GM21515 (cell line): ENCODE data around the gene TSPYL4.

Source experiments
- ATAC-seq: cut with Tn5 transposase; IDR thresholded peaks from one replicate; pipeline ENCODE4 v1.9.1; 2021; ENCODE audit not compliant: unreplicated experiment

The TSPYL4 gene

GRCh38 chr6:116229287-116229913 lies 24.5 kb downstream of the TSPYL4 start:
- no peak for ATAC-seq

- ATAC-seq, result no peak
These were observed 30.5 kb downstream of the TSPYL4 start for GRCh38 chr6:116223355-116223754.

GRCh38 chr6:116221911-116222310 lies 32.0 kb downstream of the TSPYL4 start:
- no peak for ATAC-seq

DNA sequence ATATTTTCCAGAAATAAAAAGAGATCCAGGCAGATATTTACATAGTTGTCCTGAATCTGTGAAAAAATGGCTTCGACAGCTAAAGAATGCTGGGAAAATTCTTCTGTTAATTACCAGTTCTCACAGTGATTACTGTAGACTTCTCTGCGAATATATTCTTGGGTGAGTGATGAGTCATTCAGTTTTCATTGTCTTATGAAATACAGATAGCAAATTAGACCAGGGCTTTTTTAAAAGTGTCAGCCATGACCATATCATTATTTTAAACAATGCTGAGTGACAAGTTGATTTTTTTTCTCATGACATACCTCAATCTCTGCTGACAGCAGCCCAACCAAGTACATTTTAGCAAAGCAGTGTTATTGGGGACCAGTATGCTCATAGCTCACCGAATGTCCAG lies 32.8 kb downstream of the TSPYL4 start:
- ATAC-seq, result no peak

- no peak for ATAC-seq
These were observed 35.0 kb downstream of the TSPYL4 start for GRCh38 chr6:116218866-116219265.

DNA sequence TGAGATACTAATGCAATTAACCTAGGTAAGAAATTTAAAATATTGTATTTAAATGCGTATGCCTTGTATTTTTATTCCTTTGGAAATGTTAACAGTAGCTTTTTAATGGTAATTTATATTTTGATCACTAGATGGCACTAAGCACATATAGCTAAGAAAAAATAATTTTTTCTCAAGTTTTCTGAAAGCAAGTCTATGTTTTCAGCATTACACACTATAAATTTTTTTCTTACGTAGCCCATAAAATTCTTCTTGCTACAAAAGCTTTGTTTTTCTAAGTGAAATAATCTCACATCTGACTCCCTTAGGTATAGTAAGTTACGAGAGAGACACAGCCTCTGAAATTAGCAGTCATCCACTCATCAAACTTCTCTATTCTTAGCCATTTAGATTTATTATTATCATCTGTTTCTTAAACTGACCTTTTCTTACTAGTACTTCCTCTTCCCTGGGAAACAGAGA lies 35.7 kb downstream of the TSPYL4 start:
- ATAC-seq, result no peak

- ATAC-seq, result no peak
These were observed 36.8 kb downstream of the TSPYL4 start for GRCh38 chr6:116217069-116217468.

DNA sequence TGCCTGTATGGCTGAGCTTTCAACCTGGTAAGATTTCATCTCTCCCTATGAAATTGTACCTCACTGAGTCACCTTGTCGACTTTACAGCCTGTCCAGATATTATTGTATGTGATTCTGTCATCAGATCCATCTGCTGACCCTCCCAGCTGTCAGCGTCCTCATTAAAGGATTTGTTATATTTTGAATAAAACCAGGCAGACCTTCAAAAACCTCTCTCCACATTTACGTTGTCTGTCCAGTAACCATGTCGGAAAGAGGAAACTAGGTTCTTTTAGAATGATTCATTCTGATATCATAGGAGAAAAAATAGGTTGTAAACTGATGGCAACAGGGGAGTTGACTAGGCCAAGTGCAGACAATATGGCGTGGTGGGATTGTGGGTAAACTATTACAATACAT lies 38.5 kb downstream of the TSPYL4 start:
- ATAC-seq, result no peak

GRCh38 chr6:116214681-116215080 lies 39.2 kb downstream of the TSPYL4 start:
- ATAC-seq, result no peak

GRCh38 chr6:116210750-116211425 lies 43.0 kb downstream of the TSPYL4 start:
- no peak for ATAC-seq

DNA sequence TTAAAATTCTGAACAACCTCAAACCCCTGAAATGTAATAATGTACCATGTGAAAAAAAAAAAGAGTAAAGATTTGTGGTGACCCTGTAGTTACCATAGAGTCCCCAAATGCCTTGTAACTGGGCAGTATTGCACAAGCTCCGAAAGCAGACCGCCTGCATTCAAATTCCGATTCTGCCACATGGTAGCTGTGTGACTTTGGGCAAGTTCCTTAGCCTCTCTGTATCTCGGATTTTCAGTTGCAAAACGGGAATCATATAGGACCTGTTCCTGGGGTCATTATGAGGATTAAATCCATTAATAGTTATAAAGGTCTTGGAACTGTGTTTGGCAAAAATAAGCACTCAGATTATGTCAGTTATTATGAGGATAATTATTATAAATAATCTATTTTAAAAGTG lies 43.6 kb downstream of the TSPYL4 start:
- ATAC-seq, result no peak

- no peak for ATAC-seq
These were observed 45.7 kb downstream of the TSPYL4 start for GRCh38 chr6:116208056-116208785.

DNA sequence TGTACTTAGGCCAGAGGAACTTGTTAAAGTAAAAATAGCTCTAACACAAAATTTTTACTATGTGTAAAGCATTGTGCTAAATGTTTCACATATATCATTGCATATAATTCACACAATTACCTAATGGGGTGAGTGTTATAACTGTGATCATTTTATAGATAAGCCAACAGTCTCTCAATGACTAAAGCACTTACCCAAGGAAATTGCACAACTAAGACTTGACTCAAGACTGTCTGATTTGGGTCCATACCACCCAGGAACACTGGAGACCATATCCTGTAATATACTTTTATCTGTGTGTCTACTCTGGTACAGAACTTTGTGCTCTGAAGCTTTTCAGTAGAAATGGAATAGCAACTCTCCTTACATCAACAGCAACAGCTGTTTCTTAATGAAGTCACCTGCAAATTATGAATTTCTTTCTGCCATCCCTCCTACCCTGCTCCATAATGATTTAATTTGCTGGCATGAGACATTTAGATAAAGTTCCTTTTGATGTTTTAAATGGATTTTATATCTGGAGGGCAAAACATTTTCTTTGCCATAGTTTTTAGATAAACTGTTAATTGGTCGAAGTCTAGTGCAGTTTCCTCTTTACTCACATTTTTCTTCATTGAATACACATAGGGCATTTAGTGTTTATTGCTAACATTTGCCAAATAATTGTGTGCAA lies 47.5 kb downstream of the TSPYL4 start:
- no peak for ATAC-seq

DNA sequence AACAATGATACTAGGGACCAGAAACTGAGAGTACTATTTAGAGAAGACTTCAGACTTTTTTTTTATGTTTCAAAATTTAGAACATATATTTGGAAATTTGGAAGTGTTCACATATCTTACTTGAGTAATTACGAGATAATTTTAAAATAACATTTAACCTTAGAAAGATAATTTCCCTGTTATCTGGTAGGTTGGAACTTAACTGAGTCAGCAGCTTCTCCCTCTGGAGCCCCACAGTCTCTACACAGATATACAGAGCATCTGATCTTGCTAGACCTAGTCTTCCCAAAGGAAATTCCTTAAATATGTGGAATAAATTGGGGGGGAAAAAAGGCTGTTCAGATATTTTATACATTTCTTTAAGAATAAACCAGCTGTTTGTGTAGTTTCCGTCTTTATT lies 48.6 kb downstream of the TSPYL4 start:
- ATAC-seq, result no peak

- no peak for ATAC-seq
These were observed 52.3 kb downstream of the TSPYL4 start for GRCh38 chr6:116201538-116201937.

DNA sequence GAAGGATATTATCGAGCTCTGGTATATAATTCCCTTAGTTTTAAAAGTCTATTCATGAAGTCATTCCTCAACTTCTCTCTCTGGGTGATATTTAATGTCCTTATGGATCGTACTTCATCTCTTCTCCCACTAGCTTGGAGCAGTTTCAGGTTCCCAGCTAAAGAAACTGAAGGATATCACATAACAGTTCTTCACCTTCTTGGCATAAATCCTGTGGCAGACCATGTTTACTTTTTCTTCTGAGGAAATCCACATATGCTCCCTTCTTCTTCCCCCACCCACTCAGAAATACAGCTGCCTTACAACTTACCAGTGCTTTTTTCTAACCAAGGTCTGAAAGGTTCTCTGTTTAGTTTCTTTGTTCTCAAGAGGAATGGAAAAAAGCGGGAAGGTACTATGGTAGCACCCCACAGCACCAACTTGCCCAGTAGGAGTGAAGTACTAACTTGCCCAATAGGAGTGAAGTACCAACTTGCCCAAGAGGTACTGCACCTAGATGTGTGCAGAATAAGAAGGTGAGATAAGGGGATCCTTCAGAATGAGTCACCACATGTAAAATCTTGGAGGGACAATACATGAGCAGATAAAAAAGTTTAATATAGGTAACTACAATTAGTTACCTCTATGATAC lies 53.1 kb downstream of the TSPYL4 start:
- no peak for ATAC-seq
